OCI-LY7 (cell line): ENCODE results near the gene ACTN1.

Experiments
- CTCF ChIP-seq: fragments of 200-600 bp; sonication (generic); conservative IDR thresholded peaks from 2 replicates; pipeline ENCODE4 v1.5.1; 2014; ENCODE audit warnings: mild to moderate bottlenecking, antibody characterized with exemption, low read length, moderate library complexity, mixed read lengths
- EZH2phosphoT487 ChIP-seq: fragments of 200-600 bp; sonication (generic); IDR thresholded peaks from 2 replicates; pipeline ENCODE4 v1.6.1; 2018; ENCODE audit warnings: low read depth, borderline replicate concordance, mild to moderate bottlenecking, mixed run types, antibody characterized with exemption, low read length, moderate library complexity, mixed read lengths

DNA sequence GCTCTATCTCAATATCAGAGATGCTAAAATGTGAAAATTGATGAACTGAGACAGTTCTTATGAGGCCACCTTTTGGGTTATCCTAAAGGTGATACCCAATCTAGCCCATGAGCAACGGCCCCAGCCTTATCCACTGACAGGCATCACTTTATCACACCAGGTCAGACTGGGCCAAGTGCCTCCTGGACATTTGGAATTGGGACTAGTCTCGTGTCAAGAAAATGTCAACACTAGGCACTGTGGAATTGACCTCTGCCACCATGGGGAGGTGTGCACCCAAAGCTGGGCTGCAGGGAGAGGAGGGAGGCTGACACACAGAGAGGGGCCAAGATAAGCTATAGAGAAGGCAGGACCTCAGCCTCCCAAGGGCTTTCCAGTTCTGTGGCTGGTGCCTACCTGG is 107.7 kb downstream of the ACTN1 start:
- TF ChIP-seq CTCF (no peak), EZH2phosphoT487 (no peak)
